Rectal smooth muscle tissue (tissue), 1 donor: ENCODE results near the gene UTS2R.
"Not testable (repeated sequence)": the region's sequence is repeated elsewhere in the genome, so short reads cannot be mapped to it uniquely, and the experiment has no call there.

Experiments used
- H3K27ac ChIP-seq: one replicate; pipeline ENCODE4 v1.7.0; 2013; ENCODE audit warnings: low read depth, low read length, inconsistent platforms
- H3K27me3 ChIP-seq: one replicate; pipeline ENCODE4 v1.7.0; 2013; ENCODE audit warnings: low read length; ENCODE audit not compliant: control insufficient read depth, insufficient read depth
- H3K36me3 ChIP-seq: one replicate; pipeline ENCODE4 v1.7.0; 2013; ENCODE audit warnings: low read length; ENCODE audit not compliant: control insufficient read depth, insufficient read depth
- H3K4me1 ChIP-seq: one replicate; pipeline ENCODE4 v1.7.0; 2013; ENCODE audit warnings: low read length; ENCODE audit not compliant: control insufficient read depth, insufficient read depth
- H3K4me3 ChIP-seq: one replicate; pipeline ENCODE4 v1.7.0; 2013; ENCODE audit warnings: low read length
- H3K9ac ChIP-seq: one replicate; pipeline ENCODE4 v1.7.0; 2013; ENCODE audit warnings: low read length

Gene UTS2R

GRCh38 chr17:82377924-82378740 is 6.6 kb downstream of the UTS2R start:
- no peaks in the 10 kb centered on the region for H3K4me1 ChIP-seq
- H3K9ac ChIP-seq = no peak overlapping the region
- H3K4me3 ChIP-seq = no peak overlapping the region
- no peaks in the 10 kb centered on the region for H3K36me3 ChIP-seq
- H3K27me3 ChIP-seq = peaks cover 15% of the 10 kb centered on the region
- H3K27ac ChIP-seq = no peak overlapping the region

GRCh38 chr17:82378741-82379021 is 7.1 kb downstream of the UTS2R start:
- Histone ChIP-seq H3K4me3 (no peak overlapping the region), H3K36me3 (no peaks in the 10 kb centered on the region), H3K4me1 (no peaks in the 10 kb centered on the region), H3K27me3 (peaks cover 16% of the 10 kb centered on the region), H3K9ac (no peak overlapping the region), H3K27ac (no peak overlapping the region)

DNA sequence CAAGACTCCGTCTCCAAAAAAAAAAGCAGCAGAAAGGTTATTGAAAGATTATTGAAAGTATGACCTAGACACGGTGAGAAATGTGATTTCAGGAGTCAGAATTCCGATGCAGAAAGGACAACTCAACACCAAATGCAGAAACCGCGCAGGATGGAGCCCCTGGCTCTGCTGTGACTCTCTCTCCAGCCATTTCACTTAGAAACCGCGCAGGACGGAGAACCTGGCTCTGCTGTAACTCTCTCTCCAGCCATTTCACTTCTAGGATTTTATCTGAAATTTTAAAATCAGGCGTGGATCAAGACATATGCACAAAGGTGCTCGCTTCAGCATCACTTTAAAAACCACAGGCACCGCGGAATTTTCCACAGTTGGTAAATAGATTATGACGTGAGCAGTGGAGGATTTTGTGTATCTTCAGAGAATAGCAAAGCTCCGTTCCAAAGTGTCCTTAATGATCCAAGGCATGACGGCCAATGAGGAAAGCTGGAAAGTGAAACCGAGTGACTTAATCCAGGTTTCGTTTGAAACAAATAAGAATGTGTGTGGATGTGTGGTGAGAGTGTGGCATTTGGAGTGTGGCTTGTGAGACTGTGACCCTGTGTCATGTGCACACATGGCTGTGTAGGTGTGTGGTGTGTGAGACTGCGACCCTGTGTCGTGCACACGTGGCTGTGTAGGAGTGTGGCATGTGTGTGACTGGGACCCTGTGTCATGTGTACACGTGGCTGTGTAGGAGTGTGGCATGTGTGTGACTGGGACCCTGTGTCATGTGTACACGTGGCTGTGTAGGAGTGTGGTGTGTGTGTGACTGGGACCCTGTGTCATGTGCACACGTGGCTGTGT is 9.5 kb downstream of the UTS2R start:
- no peaks in the 10 kb centered on the region for H3K4me1 ChIP-seq

GRCh38 chr17:82381703-82382009 is 10.1 kb downstream of the UTS2R start:
- H3K36me3 ChIP-seq, H3K4me1 ChIP-seq, H3K27ac ChIP-seq, H3K9ac ChIP-seq, H3K4me3 ChIP-seq: not testable (repeated sequence)
- peaks cover 29% of the 10 kb centered on the region for H3K27me3 ChIP-seq

More for the DNA sequence above, 9.5 kb downstream of the UTS2R start:
- Histone ChIP-seq H3K27ac (no peak overlapping the region), H3K36me3 (no peaks in the 10 kb centered on the region), H3K27me3 (peaks cover 28% of the 10 kb centered on the region), H3K4me3 (no peak overlapping the region), H3K9ac (no peak overlapping the region)

DNA sequence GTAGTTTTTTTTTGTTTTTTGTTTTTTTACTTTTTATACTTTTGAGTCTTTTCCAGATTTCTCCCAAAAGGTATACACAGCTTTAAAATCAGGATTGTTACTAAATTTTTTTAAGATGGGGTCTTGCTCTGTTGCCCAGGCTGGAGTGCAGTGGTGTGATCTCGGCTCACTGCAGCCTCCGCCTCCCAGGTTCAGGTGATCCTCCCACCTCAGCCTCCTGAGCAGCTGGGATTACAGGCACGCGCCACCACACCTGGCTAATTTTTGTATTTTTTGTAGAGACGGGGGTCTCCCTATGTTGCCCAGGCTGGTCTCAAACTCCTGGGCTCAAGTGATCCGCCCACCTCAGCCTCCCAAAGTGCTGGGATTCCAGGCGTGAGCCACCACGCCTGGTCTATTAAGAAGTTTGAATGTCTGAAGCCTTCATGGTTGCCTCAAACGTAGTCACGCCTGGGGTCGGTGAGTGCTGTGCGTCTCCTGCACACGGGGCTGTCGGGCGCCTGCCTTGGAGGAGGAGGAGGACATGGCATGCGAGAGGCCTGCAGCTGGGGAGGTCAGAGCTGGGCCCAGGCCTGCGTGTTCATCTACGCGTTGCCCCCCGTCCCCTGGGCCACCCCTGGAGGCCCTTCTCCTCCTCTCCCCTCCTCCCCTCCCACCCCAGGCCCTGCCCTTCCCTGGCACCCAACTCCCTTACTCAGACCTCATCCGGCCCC is 10.8 kb downstream of the UTS2R start:
- not testable (repeated sequence) for H3K4me3 ChIP-seq, H3K36me3 ChIP-seq, H3K27ac ChIP-seq, H3K9ac ChIP-seq, H3K4me1 ChIP-seq
- peaks cover 37% of the 10 kb centered on the region for H3K27me3 ChIP-seq

- H3K27ac ChIP-seq = no peak overlapping the region
- H3K27me3 ChIP-seq = peaks cover 38% of the 10 kb centered on the region
- H3K36me3 ChIP-seq = no peaks in the 10 kb centered on the region
- H3K4me3 ChIP-seq = no peak overlapping the region
- H3K4me1 ChIP-seq = no peaks in the 10 kb centered on the region
- H3K9ac ChIP-seq = no peak overlapping the region
Measured at GRCh38 chr17:82382933-82383255, 11.3 kb downstream of the UTS2R start.

- Histone ChIP-seq H3K27ac (no peak overlapping the region), H3K27me3 (peaks cover 38% of the 10 kb centered on the region), H3K4me3 (no peak overlapping the region), H3K9ac (no peak overlapping the region), H3K4me1 (no peaks in the 10 kb centered on the region), H3K36me3 (no peaks in the 10 kb centered on the region)
Measured at GRCh38 chr17:82383411-82383810, 11.8 kb downstream of the UTS2R start.

GRCh38 chr17:82384051-82384729 is 12.6 kb downstream of the UTS2R start:
- no peaks in the 10 kb centered on the region for H3K36me3 ChIP-seq
- peaks cover 32% of the 10 kb centered on the region for H3K27me3 ChIP-seq
- no peak overlapping the region for H3K9ac ChIP-seq
- H3K4me3 ChIP-seq = no peak overlapping the region
- H3K27ac ChIP-seq = no peak overlapping the region
- H3K4me1 ChIP-seq = no peaks in the 10 kb centered on the region

- no peak overlapping the region for H3K9ac ChIP-seq
- H3K4me1 ChIP-seq = no peaks in the 10 kb centered on the region
- H3K27me3 ChIP-seq = peaks cover 32% of the 10 kb centered on the region
- H3K4me3 ChIP-seq = no peak overlapping the region
- H3K27ac ChIP-seq = no peak overlapping the region
- H3K36me3 ChIP-seq = no peaks in the 10 kb centered on the region
Measured at GRCh38 chr17:82384730-82385481, 13.3 kb downstream of the UTS2R start.

- Histone ChIP-seq H3K27ac (no peak overlapping the region), H3K9ac (no peak overlapping the region), H3K4me1 (no peaks in the 10 kb centered on the region), H3K36me3 (no peaks in the 10 kb centered on the region), H3K27me3 (peaks cover 32% of the 10 kb centered on the region), H3K4me3 (no peak overlapping the region)
Measured at GRCh38 chr17:82385559-82386254, 14.1 kb downstream of the UTS2R start.

DNA sequence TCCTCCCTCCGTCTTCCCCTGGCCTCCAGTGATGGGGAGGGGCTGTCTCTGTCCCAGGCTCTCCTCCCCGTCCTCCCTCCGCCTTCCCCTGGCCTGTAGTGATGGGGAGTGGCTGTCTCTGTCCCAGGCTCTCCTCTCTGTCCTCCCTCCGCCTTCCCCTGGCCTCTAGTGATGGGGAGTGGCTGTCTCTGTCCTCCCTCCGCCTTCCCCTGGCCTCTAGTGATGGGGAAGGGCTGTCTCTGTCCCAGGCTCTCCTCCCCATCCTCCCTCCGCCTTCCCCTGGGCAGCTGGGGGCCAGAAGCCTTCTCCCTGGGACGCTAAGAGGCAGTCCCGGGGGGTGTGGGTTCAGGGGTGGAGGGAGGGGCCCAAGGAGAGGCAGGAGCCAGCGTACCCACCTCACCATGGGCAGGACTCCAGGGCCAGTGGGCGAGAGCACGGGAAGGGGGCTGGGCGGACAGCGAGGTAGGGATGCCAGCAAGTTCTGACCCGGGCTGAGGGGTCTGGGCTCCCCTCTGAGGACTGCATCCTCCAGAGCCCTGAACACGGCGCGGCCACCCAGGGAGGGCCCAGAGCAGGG is 14.8 kb downstream of the UTS2R start:
- Histone ChIP-seq H3K27me3 (peaks cover 32% of the 10 kb centered on the region), H3K9ac (no peak overlapping the region), H3K36me3 (no peaks in the 10 kb centered on the region), H3K4me3 (no peak overlapping the region), H3K4me1 (no peaks in the 10 kb centered on the region), H3K27ac (no peak overlapping the region)
